Fibroblast of villous mesenchyme (primary cell): ENCODE results near the gene ZMYM5. TPM values are rescaled to one million over a fixed set of nuclear protein-coding genes. Genes with fewer than 3 reads are reported as not detected.

Source experiments
- DNase-seq: peaks from one replicate; pipeline ENCODE4 v3.0.0-alpha.2; 2010; ENCODE audit warnings: low read depth
- H3K4me3 ChIP-seq: 2 replicates; pipeline ENCODE4 v1.5.1; 2011; ENCODE audit warnings: low read depth, mild to moderate bottlenecking, low read length
- CTCF ChIP-seq: IDR thresholded peaks from 2 replicates; pipeline ENCODE4 v1.5.1; 2012; ENCODE audit warnings: low read depth, mild to moderate bottlenecking, low read length; ENCODE audit not compliant: insufficient read depth
- total RNA-seq: library from RNA; depleted of rRNA; stranded (reverse); fragments of >200 nt; gene quantifications from 2 replicates; pipeline ENCODE4 v1.2.3, GENCODE V29; 2012

The ZMYM5 gene
- total RNA-seq, 1 donor = 24.2 TPM

- H3K4me3 ChIP-seq = no peak overlapping the region
- no peak for DNase-seq
- no peak for TF ChIP-seq CTCF
These were observed 18.8 kb upstream of the ZMYM5 start for GRCh38 chr13:19882231-19882630.

DNA sequence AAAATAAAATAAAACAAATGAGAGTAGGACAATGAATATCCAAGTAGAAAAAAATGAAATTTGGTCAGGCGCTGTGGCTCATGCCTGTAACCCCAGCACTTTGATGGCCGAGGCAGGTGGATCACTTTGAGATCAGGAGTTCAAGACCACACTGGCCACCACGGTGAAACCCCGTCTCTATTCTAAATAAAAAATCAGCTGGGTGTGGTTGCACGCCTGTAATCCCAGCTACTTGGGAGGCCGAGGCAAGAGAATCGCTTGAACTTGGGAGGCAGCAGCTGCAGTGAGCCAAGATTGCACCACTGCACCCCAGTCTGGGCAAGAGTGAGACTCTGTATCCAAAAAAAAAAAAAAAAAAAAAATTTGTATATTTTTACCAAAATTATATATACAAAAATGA, 18.2 kb upstream of the ZMYM5 start:
- H3K4me3 ChIP-seq = no peak overlapping the region
- DNase-seq = no peak
- no peak for TF ChIP-seq CTCF

DNA sequence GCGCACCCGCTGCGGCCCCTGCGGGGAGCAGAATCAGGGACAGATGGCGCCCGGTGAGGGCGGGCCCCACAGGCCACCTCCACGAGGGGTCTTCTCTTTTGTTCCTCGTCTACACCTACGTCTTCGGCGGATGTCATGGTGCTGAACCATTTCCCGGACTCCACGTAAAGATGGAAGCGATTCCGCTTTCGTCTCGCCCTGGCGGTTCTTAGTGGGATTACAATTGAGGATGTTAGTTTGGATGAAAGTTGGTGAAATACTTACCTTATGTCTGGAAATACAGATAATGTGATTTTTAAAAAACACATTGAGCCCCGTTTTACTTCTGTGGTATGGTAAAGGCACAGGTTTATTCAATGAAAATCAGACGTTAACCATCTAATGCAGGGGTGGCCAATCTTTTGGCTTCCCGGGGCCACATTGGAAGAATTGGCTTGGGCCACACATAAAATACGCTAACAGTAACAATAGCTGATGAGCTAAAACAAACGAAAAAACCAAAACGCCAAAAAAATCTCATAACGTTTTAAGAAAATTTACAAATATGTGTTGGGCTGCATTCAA, 1.4 kb upstream of the ZMYM5 start:
- TF ChIP-seq CTCF = peak; percentile 69
- peak overlapping the region; percentile 63 for H3K4me3 ChIP-seq
- peak; percentile 68 for DNase-seq

GRCh38 chr13:19864024-19864745, 736 bp upstream of the ZMYM5 start:
- no peak for TF ChIP-seq CTCF
- DNase-seq = peak; percentile 90

GRCh38 chr13:19862481-19863313, 752 bp downstream of the ZMYM5 start:
- no peak for TF ChIP-seq CTCF
- DNase-seq = peak; percentile 38
- peak overlapping the region; percentile 80 for H3K4me3 ChIP-seq

More at GRCh38 chr13:19864024-19864745, 736 bp upstream of the ZMYM5 start:
- peak overlapping the region; percentile 63 for H3K4me3 ChIP-seq

- no peak for DNase-seq
- no peak for TF ChIP-seq CTCF
- H3K4me3 ChIP-seq = peak overlapping the region; percentile 80
These were observed 1.7 kb downstream of the ZMYM5 start for GRCh38 chr13:19861762-19862161.
